Panc1 (cell line): Measurements from ENCODE around the gene FBXL17. TPM values are rescaled to one million over a fixed set of nuclear protein-coding genes. Genes with fewer than 3 reads are reported as not detected.

ENCODE experiments used
- ATAC-seq: fragments of 200-7000 bp; cut with Tn5 transposase; 2 replicates; pipeline ENCODE4 v1.9.1; 2020; ENCODE audit warnings: mild to moderate bottlenecking, moderate library complexity
- BruUV-seq: library from RNA; stranded (reverse); fragments of 400-500 nt; replicated peaks from 2 replicates; lab custom pipeline; 2021; lab: Mats Ljungman, UMichigan
- CTCF ChIA-PET: fragments of 300-600 bp; sonication (Branson Sonifier 250); formaldehyde crosslinking; loops from one replicate; lab custom pipeline; 2022; ENCODE audit warnings: antibody characterized with exemption; lab: Charles Lee
- POLR2A ChIA-PET: fragments of 300-600 bp; sonication (Branson Sonifier 250); formaldehyde crosslinking; loops from one replicate; lab custom pipeline; 2022; ENCODE audit warnings: antibody characterized with exemption; lab: Charles Lee
- DNase-seq: peaks from one replicate; pipeline ENCODE4 v3.0.0-alpha.2; 2010; ENCODE audit warnings: low read depth, low spot score
- H3K27ac ChIP-seq: 2 replicates; pipeline ENCODE4 v1.5.1; 2011; ENCODE audit warnings: mild to moderate bottlenecking, low read length, inconsistent platforms
- H3K27me3 ChIP-seq: fragments of 200-500 bp; sonication (Bioruptor generic); 2 replicates; pipeline ENCODE4 v1.6.0; 2014; ENCODE audit warnings: low read length, inconsistent platforms; ENCODE audit not compliant: control insufficient read depth, insufficient read depth
- H3K36me3 ChIP-seq: fragments of 200-500 bp; sonication (Bioruptor generic); 2 replicates; pipeline ENCODE4 v1.5.1; 2014; ENCODE audit warnings: inconsistent platforms, mild to moderate bottlenecking, low read length, moderate library complexity; ENCODE audit not compliant: control insufficient read depth, insufficient read depth
- H3K4me1 ChIP-seq: 2 replicates; pipeline ENCODE4 v1.5.1; 2011; ENCODE audit warnings: inconsistent platforms, mild to moderate bottlenecking, low read length, moderate library complexity; ENCODE audit not compliant: control insufficient read depth, insufficient read depth
- H3K4me3 ChIP-seq, 2 experiments: 2 replicates each; pipeline ENCODE4 v1.5.1; 2011 to 2012; ENCODE audit warnings: low read depth in 2 of 2, low read length in 2 of 2, mild to moderate bottlenecking in 2 of 2, inconsistent platforms in 1 of 2, moderate library complexity in 1 of 2
- H3K9me3 ChIP-seq: fragments of 200-500 bp; sonication (Bioruptor generic); 2 replicates; pipeline ENCODE4 v1.5.1; 2014; ENCODE audit warnings: low read depth, mild to moderate bottlenecking, inconsistent platforms, low read length, moderate library complexity; ENCODE audit not compliant: control insufficient read depth, insufficient read depth
- CTCF ChIP-seq: fragments of 450-650 bp; IDR thresholded peaks from 2 replicates; pipeline ENCODE4 v1.5.1; 2017; ENCODE audit warnings: mild to moderate bottlenecking
- POLR2AphosphoS5 ChIP-seq: IDR thresholded peaks from 2 replicates; pipeline ENCODE4 v1.6.1; 2012; ENCODE audit warnings: mild to moderate bottlenecking, low read depth, low read length, moderate library complexity
- REST ChIP-seq, 2 experiments: IDR thresholded peaks; 2 replicates each; pipeline ENCODE4 v1.6.1; 2011 to 2012; ENCODE audit warnings: low read depth in 2 of 2, control low read depth in 1 of 2, low read length in 1 of 2, mild to moderate bottlenecking in 1 of 2, moderate library complexity in 1 of 2; ENCODE audit not compliant: insufficient read depth in 1 of 2
- SIN3A ChIP-seq: IDR thresholded peaks from 2 replicates; pipeline ENCODE4 v1.6.1; 2012; ENCODE audit warnings: low read depth, mild to moderate bottlenecking, low read length, moderate library complexity, borderline replicate concordance; ENCODE audit not compliant: insufficient read depth
- TCF7L2 ChIP-seq: IDR thresholded peaks from 2 replicates; pipeline ENCODE4 v1.6.1; 2011; ENCODE audit warnings: mild to moderate bottlenecking, low read depth, low read length, inconsistent platforms
- in situ Hi-C: cut with HindIII; loops from 2 replicates; pipeline ENCODE4 v1.10.0; 2016; ENCODE audit warnings: low sequenced_read_pairs, low pct_unique_long_range_greater_than_20kb
- intact Hi-C: fragments of 100-400 bp; cut with micrococcal nuclease; formaldehyde crosslinking; loops from one replicate; pipeline ENCODE4 v1.10.0; 2022; ENCODE audit not compliant: unreplicated experiment
- total RNA-seq: library from RNA; stranded (reverse); gene quantifications from one replicate; pipeline ENCODE4 v1.2.1, GENCODE V29; 2021; ENCODE audit not compliant: unreplicated experiment

Gene FBXL17
- total RNA-seq, 1 experiment from 2014 or later: 17.4 TPM

- ATAC-seq (no peak), DNase-seq (no peak)
- TF ChIP-seq REST (IDR thresholded peaks at IDR 0.05; ENCODE audit: insufficient read depth in 1 of 2, low read depth in 2 of 2, low read length in 1 of 2) (no peak), TCF7L2 (peak; percentile 68; the same call in 1 of the 2 replicates), CTCF (no peak)
- no peaks in the 10 kb centered on the region for H3K9me3 ChIP-seq
- H3K4me1 ChIP-seq: peaks cover 9% of the 10 kb centered on the region
- ChIA-PET CTCF (no interaction called here), POLR2A (no interaction called here)
- in situ Hi-C loops (no loop called here), intact Hi-C loops (no loop called here)
- H3K4me3 ChIP-seq: no peak overlapping the region
- H3K36me3 ChIP-seq: no peaks in the 10 kb centered on the region
- no peaks in the 10 kb centered on the region for H3K27me3 ChIP-seq
- no TSS peak for BruUV-seq
- no peak overlapping the region for H3K27ac ChIP-seq
These were observed 297.8 kb downstream of the FBXL17 start for GRCh38 chr5:108084105-108084504.

DNA sequence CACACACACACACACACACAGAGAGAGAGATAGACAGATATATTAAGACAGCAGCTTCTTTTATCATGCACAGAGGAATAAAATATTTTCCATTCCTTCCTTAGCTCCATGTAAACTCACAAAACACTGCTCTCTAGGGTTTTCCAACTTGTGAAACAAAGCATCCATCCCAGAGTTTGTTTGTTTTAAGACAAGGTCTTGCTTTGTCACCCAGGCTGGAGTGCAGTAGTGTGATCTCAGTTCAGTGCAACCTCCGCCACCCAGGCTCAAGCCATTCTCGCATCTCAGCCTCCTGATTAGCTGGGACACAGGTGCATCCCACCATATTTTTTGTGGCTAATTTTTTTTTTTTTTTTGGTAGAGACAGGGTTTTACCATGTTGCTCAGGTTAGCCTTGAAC lies 298.7 kb downstream of the FBXL17 start:
- CTCF ChIA-PET: interaction anchor here (0.7 kb wide), 1 partner anchor 1781 kb away, joined by 5 read pairs; no protein-coding TSS in a partner anchor
- in situ Hi-C loops: no loop called here
- peaks cover 9% of the 10 kb centered on the region for H3K4me1 ChIP-seq

More for the DNA sequence above, 298.7 kb downstream of the FBXL17 start:
- Histone ChIP-seq H3K4me3 (no peak overlapping the region), H3K36me3 (no peaks in the 10 kb centered on the region), H3K9me3 (no peaks in the 10 kb centered on the region), H3K27ac (no peak overlapping the region), H3K27me3 (no peaks in the 10 kb centered on the region)
- BruUV-seq: no TSS peak
- TF ChIP-seq TCF7L2 (no peak), POLR2AphosphoS5 (no peak), CTCF (no peak), SIN3A (no peak), REST (IDR thresholded peaks at IDR 0.05; ENCODE audit: insufficient read depth in 1 of 2, low read depth in 2 of 2, low read length in 1 of 2) (no peak)
- POLR2A ChIA-PET: interaction anchor here (0.6 kb wide), 1 partner anchor 116 kb away, joined by 5 read pairs; no protein-coding TSS in a partner anchor
- intact Hi-C loops: no loop called here
- DNase-seq (no peak), ATAC-seq (no peak)
